H4 (cell line): ENCODE results near the gene CDH8. TPM values are rescaled to one million over a fixed set of nuclear protein-coding genes. Genes with fewer than 3 reads are reported as not detected.

ENCODE experiments used
- DNase-seq: peaks from one replicate; pipeline ENCODE4 v3.0.0-alpha.2; 2015; ENCODE audit warnings: low spot score
- total RNA-seq: library from RNA; depleted of rRNA; stranded (reverse); fragments of >200 nt; shearing (Covaris generic); gene quantifications from 2 replicates; pipeline ENCODE4 v1.2.3, GENCODE V29; 2014; rRNA removed

CDH8 gene, protein sequence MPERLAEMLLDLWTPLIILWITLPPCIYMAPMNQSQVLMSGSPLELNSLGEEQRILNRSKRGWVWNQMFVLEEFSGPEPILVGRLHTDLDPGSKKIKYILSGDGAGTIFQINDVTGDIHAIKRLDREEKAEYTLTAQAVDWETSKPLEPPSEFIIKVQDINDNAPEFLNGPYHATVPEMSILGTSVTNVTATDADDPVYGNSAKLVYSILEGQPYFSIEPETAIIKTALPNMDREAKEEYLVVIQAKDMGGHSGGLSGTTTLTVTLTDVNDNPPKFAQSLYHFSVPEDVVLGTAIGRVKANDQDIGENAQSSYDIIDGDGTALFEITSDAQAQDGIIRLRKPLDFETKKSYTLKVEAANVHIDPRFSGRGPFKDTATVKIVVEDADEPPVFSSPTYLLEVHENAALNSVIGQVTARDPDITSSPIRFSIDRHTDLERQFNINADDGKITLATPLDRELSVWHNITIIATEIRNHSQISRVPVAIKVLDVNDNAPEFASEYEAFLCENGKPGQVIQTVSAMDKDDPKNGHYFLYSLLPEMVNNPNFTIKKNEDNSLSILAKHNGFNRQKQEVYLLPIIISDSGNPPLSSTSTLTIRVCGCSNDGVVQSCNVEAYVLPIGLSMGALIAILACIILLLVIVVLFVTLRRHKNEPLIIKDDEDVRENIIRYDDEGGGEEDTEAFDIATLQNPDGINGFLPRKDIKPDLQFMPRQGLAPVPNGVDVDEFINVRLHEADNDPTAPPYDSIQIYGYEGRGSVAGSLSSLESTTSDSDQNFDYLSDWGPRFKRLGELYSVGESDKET
- 0.08 and 1.4 TPM in 2 replicates for total RNA-seq

DNA sequence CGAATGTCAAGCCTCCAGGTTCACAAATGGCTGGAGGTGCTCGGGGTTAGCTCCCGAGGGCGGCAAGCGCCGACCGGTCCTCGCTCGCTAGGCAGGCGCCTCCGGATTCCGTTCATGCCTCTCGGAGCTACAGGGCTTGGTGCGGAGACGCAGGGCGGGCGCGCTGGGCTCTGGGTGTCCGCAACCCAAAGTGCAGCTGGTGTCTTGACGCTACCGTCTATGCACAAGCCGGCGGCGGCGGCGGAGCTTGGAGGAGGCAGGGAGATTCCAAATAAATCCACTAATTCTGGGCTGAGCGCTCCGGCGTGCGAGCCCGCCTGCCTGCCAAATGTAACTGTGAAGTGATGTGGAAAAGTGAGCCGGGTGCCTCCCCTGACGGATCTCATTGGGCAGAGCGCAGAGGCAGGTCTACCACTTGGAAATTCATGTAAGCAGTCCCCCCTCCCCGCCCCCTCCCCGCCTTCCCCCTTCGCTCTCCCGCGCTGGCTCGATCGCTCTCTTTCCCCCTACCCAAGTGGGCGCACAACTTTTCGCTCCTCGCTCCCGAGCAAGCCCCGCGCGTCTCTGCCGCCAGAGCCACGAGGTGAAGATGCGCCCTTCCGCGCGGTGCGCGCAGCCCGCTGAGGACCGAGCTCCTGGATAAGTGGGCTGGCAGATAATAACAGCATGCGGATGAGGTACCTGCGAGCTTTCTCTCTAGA lies at the start of gene CDH8:
CDH8 (minus strand) TSS at position 338 of the 701 bp plus-strand sequence. CDS start 15,035 bp downstream, outside the sequence.
- DNase-seq, result no peak

DNA sequence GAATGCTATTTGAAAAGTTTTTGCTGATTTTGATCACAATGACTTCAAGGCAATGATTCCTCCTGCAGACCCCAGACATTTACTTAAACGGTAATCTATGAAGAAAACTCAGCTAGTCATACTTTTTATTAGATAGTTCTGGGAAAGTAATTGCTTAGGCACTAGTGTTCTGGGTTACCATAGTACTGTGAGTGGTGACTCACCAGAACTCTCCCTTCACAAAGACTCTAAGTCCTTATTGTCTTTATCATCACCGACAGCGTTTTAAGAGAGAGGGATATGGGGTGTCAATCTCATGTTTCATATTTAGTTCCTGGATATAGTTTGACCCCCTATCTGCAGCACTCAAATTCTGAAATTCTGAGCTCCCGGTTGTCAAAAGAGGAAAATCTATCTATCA lies 43.0 kb upstream of the CDH8 start:
- no peak for DNase-seq

DNA sequence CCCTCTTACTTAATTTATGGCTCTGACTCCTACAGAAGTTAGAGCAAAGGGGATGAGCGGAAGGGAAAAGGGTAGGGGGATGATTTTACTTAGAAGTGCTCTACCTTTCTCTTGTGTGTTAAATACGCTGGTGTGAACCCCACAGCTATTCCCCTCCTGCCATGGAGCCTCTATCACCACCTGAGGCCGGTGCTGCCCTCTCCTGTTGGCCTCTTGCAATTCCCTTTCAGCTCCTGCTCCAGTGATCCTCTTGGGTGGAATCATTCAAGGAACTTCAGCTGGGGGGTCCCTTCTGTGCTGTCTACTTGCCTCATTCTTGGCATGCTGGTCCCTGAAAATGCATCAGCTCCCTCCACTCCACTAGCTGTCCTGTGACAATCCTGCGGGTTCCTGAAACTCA lies 41.8 kb upstream of the CDH8 start:
- peak; percentile 11 for DNase-seq

DNA sequence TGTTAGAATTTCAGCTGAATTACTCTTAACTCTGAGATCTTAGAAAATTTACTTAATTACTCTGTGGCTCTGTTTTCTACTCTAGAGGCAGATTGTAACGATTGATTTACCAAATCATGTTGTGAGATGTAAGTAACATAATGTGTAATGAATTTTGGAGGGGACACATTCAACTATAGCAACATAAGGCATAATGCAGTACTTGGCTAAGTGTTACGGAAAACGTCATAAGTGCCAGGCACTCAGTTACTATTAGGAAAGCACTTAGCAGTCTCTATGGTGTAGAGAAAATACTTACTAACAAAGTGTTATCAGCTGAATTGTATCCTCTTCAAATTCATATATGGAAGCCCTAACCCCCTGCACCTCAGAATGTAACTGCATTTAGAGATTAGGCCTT lies 40.6 kb upstream of the CDH8 start:
- DNase-seq, result no peak

DNA sequence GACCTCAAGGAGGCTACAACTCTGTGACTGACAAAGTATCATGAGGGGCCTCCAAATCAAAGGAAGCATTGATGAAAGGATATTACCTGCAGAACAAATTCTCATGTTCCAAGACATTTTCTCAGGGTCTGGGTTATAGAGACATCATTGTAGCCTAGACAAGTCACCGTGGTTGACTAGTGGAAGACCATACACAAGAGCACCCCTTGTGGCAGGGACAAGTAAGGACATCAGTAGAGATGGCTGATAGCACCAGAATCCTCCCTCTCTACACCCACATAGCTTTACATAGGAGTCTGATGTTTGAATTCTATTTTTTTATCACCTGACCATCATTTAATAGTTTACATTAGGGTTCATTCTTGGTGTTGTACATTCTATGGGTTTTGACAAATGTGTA lies 32.5 kb upstream of the CDH8 start:
- DNase-seq, result no peak

DNA sequence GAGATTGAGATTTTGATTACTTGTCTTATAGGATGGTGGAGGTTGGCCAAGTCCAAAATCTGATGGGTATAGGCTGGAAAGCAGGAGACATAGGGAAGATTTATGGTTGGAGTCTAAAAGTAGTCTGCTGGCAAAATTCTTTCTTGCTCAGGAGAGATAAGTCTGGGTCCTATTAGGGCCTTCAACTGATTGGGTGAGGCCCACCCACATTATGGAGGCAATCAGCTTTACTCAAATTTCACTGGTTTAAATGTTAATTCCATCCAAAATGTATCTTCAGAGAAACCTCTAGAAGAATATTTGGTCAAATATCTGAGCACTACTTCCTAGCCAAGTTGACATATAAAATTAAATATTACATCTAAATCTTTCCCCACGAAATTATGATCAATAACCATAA lies 31.7 kb upstream of the CDH8 start:
- no peak for DNase-seq

DNA sequence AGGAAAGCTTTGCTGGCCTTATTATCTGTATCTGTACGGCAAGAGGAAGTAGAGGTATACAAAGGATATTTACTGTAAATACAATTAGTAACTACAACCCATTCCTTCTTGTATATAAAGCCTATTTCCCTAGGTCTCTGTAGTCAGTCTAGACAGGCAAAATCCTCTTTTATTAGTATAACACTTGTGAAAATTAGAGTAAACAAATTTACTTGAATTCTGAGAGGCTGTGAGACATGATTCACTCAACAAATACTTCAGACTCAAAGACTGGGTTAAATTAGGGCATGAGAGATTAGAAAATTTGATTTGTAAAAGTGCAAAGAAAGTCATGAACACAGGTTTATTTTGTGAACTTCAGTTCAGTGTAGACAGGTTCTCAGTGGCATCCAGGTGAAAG lies 30.9 kb upstream of the CDH8 start:
- DNase-seq, result no peak

DNA sequence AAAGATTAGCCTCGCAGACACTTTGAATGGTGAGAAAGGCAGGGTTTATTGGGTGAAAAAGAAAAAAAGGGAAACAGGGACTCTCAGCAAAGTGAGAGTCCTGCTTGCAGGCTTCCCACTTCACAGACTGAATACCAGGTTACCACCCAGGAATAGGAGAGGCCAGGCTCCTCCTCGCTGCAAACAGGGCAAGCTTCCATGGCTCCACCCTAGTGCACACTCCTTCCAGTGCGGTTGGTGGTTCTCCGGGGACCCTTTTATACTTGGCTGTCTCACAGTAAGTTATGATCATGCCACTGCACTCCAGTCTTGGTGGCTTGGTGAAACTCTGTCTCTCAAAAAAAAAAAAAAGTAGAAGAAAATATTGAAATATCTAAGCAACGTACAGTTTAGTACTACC lies 30.5 kb upstream of the CDH8 start:
- no peak for DNase-seq

DNA sequence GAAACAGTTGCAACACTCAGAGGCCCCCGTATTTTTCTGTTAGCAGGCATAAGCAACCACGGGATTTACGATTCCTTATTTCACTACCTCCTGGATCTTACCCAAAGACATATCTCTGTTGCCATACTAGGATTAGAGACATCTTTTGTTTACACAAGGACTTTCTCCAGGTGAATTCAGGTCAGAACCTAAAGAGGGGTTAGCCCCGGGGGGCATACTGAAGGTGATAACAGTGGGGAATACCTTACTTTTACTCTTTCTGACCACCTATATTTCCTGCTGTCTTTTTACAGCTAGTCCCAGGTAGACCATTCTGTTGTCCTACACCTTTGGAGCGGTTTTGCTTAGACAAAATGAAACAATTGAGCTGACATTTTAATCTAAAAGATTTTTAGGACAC lies 27.9 kb upstream of the CDH8 start:
- DNase-seq, result no peak

DNA sequence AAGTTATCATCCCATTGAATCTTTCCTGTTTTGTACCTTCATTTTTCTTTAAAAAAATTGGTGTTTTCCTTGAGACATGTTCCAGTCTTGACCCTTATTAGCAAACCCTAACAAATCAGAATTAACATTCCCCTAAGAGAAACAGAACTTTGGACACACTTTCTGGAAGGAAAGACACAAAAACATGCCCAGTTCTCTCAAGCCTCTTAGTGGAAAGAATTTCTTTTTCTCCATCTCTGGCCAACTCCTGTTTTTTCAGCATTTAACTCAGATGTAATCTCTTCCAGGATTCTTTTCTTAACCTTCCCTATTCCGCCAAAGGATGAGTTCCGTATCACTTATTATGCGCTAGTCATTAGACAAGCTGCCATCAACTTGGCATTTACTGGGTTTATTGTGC lies 23.9 kb upstream of the CDH8 start:
- DNase-seq, result no peak

DNA sequence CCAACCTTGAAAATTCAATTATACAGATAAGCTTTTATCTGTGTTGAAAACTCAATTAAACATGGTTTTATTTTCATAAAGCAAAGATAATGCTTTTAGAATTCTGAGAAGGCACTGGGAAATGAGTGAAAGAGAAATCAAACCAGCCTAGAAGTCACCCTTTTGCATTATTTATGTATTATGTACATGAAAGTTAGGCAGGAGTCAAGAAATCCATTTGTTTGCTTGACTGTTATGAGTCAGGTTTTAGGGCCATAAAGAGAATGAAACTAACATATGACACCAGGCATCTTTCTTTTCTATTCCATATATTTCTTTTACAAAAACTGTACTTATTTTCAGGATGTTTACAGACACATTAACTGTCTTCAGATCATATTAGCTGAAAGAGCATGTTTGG lies 23.3 kb upstream of the CDH8 start:
- DNase-seq, result no peak

DNA sequence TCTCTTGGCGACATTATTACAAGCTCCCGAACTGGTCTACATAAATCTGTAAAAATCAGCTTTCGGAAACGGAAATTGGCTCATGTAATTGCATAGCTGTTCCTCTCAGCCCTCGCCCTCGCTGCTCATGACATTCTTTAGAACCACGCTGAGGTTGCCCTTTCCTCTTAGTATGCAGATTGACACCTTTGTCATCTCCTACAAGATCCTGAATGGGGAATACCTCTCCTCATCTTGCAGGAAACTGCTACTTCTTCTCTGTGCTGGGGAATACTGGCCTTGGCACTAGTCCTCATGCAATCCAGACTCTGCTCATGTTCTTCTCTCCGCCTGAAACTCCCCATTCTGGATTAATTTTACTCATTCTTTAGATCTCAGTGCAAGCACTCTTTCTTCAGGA lies 22.2 kb upstream of the CDH8 start:
- no peak for DNase-seq

DNA sequence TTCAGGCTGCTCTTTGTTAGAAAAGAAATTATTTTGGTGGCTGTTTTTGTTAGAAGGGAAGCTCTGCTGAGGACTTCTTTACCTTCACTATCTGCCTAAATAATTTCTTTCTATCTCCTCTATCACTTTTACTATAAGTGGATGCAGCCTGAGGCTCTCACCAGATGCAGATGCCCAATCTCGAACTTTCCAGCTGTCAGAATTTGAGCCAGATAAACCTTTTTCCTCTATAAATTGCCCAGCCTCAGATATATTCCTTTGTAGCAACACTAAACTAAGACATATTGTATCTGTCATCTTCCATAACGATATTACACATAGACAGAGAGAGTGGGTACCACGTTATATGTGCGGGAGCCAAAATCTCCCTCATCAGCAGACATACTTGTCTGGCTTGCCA lies 15.7 kb upstream of the CDH8 start:
- DNase-seq, result no peak

DNA sequence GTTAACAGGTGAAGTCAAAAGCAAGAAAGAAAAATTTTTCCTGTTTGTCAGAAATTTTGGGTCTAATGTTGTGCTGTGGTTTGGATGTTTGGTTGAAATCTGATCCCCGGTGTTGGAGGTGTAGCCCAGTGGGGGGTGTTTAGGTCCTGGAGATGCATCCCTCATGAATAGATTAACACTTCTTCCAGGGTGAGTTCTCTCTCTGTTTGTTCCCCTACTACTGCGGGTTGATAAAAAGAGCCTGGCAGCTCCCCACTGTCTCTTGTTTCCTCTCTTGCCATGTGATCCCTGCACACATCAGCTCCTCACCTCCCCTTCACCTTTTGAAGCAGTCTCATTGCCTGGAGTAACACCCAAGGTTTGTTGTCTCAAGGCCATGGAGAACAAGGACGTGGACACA lies 14.6 kb upstream of the CDH8 start:
- DNase-seq, result no peak

DNA sequence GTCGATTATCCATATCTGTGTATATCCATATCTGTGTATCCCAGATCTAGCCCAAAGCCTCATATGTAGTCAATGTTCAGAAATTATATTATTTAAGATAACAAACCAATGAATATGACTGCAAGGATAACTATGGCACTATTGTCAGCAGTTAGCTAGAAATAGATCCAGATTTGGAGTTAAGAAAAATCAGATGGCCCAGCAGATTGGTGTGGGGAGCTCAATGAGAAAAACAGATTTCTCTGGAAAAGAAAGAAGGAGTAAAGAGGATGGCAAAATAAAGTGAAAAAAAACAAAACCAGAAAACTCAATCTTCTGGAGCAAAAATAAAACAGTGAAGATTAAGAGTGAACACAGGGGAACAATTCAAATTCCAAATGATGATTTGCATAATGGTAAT lies 10.6 kb upstream of the CDH8 start:
- DNase-seq, result no peak

DNA sequence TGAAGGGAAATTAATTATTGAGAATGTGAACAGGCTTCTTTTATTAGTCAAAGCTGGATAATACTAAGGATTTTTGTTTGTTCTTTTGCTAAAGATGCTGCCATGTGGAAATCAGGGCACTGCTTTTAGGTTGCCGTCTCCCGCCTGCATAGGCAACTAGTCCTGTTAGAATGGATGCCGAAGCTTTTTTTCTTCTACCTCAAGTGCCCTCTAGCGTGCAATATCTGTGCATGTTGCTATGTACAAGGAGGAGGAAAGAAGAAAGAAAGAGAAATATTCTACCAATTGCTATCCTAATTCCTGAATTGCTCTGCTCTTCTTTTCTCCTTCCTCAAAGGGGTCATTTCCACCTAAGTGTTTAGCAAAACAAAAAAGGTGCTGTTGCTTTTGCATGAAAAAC lies 5.2 kb upstream of the CDH8 start:
- DNase-seq, result peak; percentile 47

DNA sequence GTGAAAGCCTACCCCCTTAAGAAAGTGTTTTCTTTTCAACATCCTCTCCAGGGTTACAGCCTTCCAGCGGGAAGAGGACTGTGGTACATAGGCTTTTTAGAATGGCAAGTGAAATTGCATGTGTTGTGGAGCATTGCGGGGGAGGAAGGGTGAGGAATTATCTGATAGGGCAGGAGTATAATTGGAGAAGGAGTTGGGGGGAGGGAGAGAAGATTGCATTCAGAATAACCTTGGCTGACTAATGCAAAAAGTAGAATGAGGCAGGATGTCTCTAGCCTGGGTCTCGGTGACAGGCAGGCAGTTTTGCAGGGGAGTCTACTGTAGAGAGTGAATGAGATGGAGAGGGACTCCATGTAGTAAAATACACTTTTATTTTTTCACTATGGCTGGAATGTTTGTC lies 2.4 kb upstream of the CDH8 start:
- no peak for DNase-seq

DNA sequence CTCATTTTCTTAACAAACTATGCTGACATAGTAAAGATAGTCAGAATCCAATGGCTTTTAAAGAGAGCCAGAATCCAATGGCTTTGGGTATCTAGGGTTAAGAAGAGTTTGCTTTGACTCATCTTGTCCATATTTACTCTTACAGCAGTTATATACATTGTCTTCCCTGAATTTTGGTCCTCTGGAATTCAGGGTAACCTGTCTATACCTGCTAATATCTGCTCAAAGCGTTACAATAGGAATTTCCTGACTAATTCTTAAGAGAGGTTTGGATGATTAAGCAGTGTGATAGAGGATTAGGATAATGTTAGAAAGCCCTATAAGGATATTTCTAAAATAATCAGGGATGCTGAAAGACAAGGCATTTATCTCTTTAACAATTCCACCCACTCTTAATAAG lies 2.0 kb upstream of the CDH8 start:
- no peak for DNase-seq

DNA sequence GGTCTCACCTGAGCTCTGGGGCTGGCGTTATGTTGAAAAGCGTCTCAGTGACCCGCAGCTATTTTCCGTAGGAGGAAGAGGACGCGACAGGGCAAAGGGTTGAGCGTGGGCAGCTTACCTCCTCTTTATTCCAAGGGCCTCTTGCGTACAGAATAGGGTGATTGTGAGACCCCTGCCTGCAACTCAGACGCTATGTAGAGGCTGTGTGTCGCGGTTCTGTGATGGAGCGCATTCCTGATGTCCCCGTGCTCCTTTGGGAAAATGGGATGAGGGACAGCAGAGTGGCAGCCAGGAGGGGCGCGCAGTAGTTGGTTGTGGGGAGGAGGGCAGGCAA lies 531 bp upstream of the CDH8 start:
- DNase-seq, result no peak

DNA sequence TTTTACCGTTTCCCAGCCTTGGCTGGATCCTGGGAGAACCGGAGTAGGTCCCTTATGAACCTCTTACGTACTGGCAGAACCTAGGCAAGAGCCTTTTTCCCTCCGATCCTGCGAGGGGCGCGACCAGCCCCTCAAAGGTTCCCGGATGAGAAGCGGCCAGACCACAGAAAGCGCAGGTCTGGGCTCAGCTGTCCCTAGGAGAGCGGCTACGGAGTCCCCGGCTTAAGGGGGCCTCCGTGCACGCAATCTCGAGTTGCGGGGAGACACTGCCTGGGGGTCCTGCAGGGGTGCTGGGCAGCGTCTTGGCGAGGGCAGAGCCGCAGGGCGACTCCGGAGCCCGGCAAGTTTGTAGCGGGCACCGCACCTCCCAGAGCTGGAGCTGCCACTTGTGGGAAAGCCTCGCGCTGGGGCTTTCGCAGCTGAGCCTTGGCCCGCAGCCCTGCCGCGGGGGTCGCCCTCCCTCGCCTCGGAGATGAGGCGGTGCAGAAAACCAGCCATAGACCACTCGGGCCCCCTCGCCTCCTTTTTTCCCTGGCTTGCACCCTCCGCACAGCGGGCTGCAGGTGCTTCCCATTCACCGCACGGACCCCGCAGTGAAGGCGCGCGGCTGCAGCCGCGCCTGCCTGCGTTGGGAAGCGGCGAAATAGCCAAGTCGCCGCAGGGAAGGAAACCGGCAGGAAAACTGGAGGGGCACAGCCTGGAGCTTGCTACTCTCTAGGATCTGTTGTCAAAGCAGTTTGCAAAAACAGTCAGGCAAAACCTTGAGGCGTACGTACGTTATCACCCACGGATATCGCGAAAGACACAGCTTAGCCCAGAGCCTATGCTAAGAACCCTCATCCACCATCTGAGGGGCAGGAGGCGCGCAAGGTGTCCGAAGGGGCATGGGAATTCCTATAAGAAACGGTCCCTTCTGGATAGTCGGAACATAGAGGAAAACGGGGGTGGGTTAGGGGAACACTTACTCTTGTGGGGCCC lies 834 bp downstream of the CDH8 start:
- DNase-seq, result no peak
